NB4 (cell line): ENCODE measurements around the gene HAGHL.

ENCODE experiments used
- POLR2A ChIP-seq: IDR thresholded peaks from 2 replicates; pipeline ENCODE4 v1.6.1; 2011; ENCODE audit warnings: mild to moderate bottlenecking; ENCODE audit not compliant: insufficient read length; ENCODE audit errors: extremely low read depth
- TF ChIP-seq, protein P1 (sequence below): IDR thresholded peaks from 2 replicates; pipeline ENCODE4 v1.6.1; 2011; ENCODE audit warnings: low read depth, low read length
- TF ChIP-seq, protein P2 (sequence below): IDR thresholded peaks from one replicate; pipeline ENCODE4 v1.5.1; 2012; ENCODE audit warnings: low read depth, low read length

GRCh38 chr16:764184-764750 is 37.4 kb downstream of the HAGHL start:
- TF ChIP-seq POLR2A, result no peak
- TF ChIP-seq, protein P1, sequence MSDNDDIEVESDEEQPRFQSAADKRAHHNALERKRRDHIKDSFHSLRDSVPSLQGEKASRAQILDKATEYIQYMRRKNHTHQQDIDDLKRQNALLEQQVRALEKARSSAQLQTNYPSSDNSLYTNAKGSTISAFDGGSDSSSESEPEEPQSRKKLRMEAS, result no peak
- TF ChIP-seq, protein P2, sequence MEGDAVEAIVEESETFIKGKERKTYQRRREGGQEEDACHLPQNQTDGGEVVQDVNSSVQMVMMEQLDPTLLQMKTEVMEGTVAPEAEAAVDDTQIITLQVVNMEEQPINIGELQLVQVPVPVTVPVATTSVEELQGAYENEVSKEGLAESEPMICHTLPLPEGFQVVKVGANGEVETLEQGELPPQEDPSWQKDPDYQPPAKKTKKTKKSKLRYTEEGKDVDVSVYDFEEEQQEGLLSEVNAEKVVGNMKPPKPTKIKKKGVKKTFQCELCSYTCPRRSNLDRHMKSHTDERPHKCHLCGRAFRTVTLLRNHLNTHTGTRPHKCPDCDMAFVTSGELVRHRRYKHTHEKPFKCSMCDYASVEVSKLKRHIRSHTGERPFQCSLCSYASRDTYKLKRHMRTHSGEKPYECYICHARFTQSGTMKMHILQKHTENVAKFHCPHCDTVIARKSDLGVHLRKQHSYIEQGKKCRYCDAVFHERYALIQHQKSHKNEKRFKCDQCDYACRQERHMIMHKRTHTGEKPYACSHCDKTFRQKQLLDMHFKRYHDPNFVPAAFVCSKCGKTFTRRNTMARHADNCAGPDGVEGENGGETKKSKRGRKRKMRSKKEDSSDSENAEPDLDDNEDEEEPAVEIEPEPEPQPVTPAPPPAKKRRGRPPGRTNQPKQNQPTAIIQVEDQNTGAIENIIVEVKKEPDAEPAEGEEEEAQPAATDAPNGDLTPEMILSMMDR, result no peak
